K562 (cell line): Measurements from ENCODE around the gene TRAPPC2B. TPM values are rescaled to one million over a fixed set of nuclear protein-coding genes. Genes with fewer than 3 reads are reported as not detected.

Source experiments
- ATAC-seq: fragments of 200-7000 bp; cut with Tn5 transposase; 3 replicates; pipeline ENCODE4 v1.9.1; 2020; ENCODE audit warnings: moderate library complexity
- BruUV-seq: library from RNA; stranded (reverse); fragments of 400-500 nt; replicated peaks from 2 replicates; lab custom pipeline; 2021; lab: Mats Ljungman, UMichigan
- CTCF ChIA-PET: fragments of 300-600 bp; formaldehyde crosslinking; extraction: SDS; loops from one replicate; lab custom pipeline; 2021; ENCODE audit warnings: low intra/inter-chr PET ratio; lab: Yijun Ruan, JAX
- POLR2A ChIA-PET: fragments of 300-600, 350-650 bp; sonication (Branson Sonifier 250); formaldehyde crosslinking; extraction: SDS; loops from one replicate; lab custom pipeline; 2021; ENCODE audit warnings: antibody characterized with exemption, inconsistent platforms; lab: Yijun Ruan, JAX
- DNase-seq, 4 experiments: peaks; one replicate each; pipeline versions ENCODE4 v3.0.0 to v3.0.0-alpha.2; 2011 to 2018; ENCODE audit warnings: low spot score in 3 of 4, mixed read lengths in 3 of 4; ENCODE audit errors: extremely low read depth in 1 of 4
- FAIRE-seq: peaks from 2 replicates; lab custom pipeline; 2011; peaks lifted over from hg19 to GRCh38; lab: Jason Lieb, UNC
- H2AFZ ChIP-seq: 2 replicates; pipeline ENCODE4 v1.6.0; 2011; ENCODE audit warnings: low read depth, low read length, control low read depth, inconsistent platforms
- H3K27ac ChIP-seq: fragments of 200-600 bp; 3 replicates; pipeline ENCODE4 v1.8.0; 2011; ENCODE audit warnings: low read depth, mild to moderate bottlenecking, control low read depth, inconsistent platforms, low read length, moderate library complexity, mixed read lengths; ENCODE audit errors: extremely low read depth
- H3K27me3 ChIP-seq, 2 experiments: fragments of 300-600 bp in 1 of 2; 2 replicates in 1 of 2; 3 replicates in 1 of 2; pipeline versions ENCODE4 v1.6.0 to v1.8.0; 2011; ENCODE audit warnings: inconsistent platforms in 2 of 2, low read length in 2 of 2, mild to moderate bottlenecking in 1 of 2, mixed read lengths in 1 of 2, moderate library complexity in 1 of 2; ENCODE audit not compliant: control insufficient read depth in 2 of 2, insufficient read depth in 2 of 2
- H3K36me3 ChIP-seq: fragments of 300-600 bp; 3 replicates; pipeline ENCODE4 v1.8.0; 2011; ENCODE audit warnings: mild to moderate bottlenecking, low read length, inconsistent platforms; ENCODE audit not compliant: control insufficient read depth, insufficient read depth
- H3K4me1 ChIP-seq, 2 experiments: fragments of 200-600 bp in 1 of 2; replicated peaks in 1 of 2; 2 replicates in 1 of 2; 3 replicates in 1 of 2; pipeline versions ENCODE4 v1.5.1 to v1.8.0; 2011; ENCODE audit warnings: inconsistent platforms in 2 of 2, low read length in 2 of 2, mild to moderate bottlenecking in 1 of 2, mixed read lengths in 1 of 2, moderate library complexity in 1 of 2; ENCODE audit not compliant: control insufficient read depth in 2 of 2, insufficient read depth in 2 of 2
- H3K4me2 ChIP-seq: 2 replicates; pipeline ENCODE4 v1.6.1; 2011; ENCODE audit warnings: low read length, control low read depth, inconsistent platforms, mixed read lengths; ENCODE audit not compliant: insufficient read depth
- H3K4me3 ChIP-seq: fragments of 200-600 bp; sonication (generic), shearing (Covaris generic); 2 replicates; pipeline ENCODE4 v1.5.1; 2016; ENCODE audit warnings: control low read depth, inconsistent platforms
- H3K79me2 ChIP-seq: fragments of 200-600 bp; 3 replicates; pipeline ENCODE4 v1.8.0; 2011; ENCODE audit warnings: low read length, inconsistent platforms; ENCODE audit not compliant: control insufficient read depth, insufficient read depth
- H3K9ac ChIP-seq, 2 experiments: 2 replicates each; pipeline versions ENCODE4 v1.6.0 to v1.6.1; 2011; ENCODE audit warnings: low read depth in 2 of 2, low read length in 2 of 2, control low read depth in 1 of 2, inconsistent platforms in 1 of 2, mild to moderate bottlenecking in 1 of 2, mixed read lengths in 1 of 2; ENCODE audit not compliant: insufficient read depth in 1 of 2
- H3K9me1 ChIP-seq: one replicate; pipeline ENCODE4 v1.6.0; 2011; ENCODE audit warnings: inconsistent platforms, mild to moderate bottlenecking, low read length, moderate library complexity; ENCODE audit not compliant: control insufficient read depth, insufficient read depth
- H3K9me3 ChIP-seq: replicated peaks from 2 replicates; pipeline ENCODE4 v1.5.1; 2011; ENCODE audit warnings: low read depth, low read length, inconsistent platforms; ENCODE audit not compliant: control insufficient read depth, insufficient read depth
- H4K20me1 ChIP-seq: replicated peaks from 2 replicates; pipeline ENCODE4 v1.6.1; 2011; ENCODE audit warnings: low read length, inconsistent platforms, mixed read lengths; ENCODE audit not compliant: control insufficient read depth, insufficient read depth
- CHD4 ChIP-seq: fragments of 200-600 bp; sonication (generic); IDR thresholded peaks from 3 replicates; pipeline ENCODE4 v1.6.1; 2012; ENCODE audit warnings: low read depth, mild to moderate bottlenecking, mixed read lengths, low read length, inconsistent platforms; ENCODE audit not compliant: insufficient read depth, insufficient replicate concordance, poor library complexity, severe bottlenecking
- MAFF ChIP-seq: IDR thresholded peaks from 2 replicates; pipeline ENCODE4 v1.6.1; 2012; ENCODE audit warnings: low read length, improper control_type of control experiment
- MAFK ChIP-seq: IDR thresholded peaks from 2 replicates; pipeline ENCODE4 v1.6.1; 2011; ENCODE audit warnings: low read length, improper control_type of control experiment
- NCOR1 ChIP-seq: fragments of 450-650 bp; IDR thresholded peaks from 2 replicates; pipeline ENCODE4 v1.6.1; 2016; ENCODE audit warnings: mild to moderate bottlenecking, moderate library complexity
- TEAD2 ChIP-seq: fragments of 450-650 bp; IDR thresholded peaks from 2 replicates; pipeline ENCODE4 v1.6.1; 2016; ENCODE audit warnings: missing genetic modification characterization, control low read depth, missing compliant biosample characterization
- ZNF316 ChIP-seq: fragments of 450-650 bp; IDR thresholded peaks from 2 replicates; pipeline ENCODE4 v1.6.1; 2016
- WGBS: fragments of 100-300 bp; shearing (Covaris generic); methylation state at CpG from one replicate; pipeline ENCODE4 v1.1.6; 2016; ENCODE audit warnings: low coverage, mixed read lengths; ENCODE audit not compliant: insufficient coverage; ENCODE audit errors: missing lambda C conversion rate; 5-methylcytosine and 5-hydroxymethylcytosine counted together
- in situ Hi-C: fragments of 300-500 bp; cut with MboI; formaldehyde crosslinking; loops from 4 replicates; pipeline ENCODE4 v1.15.0; 2018; ENCODE audit warnings: inconsistent platforms, mixed read lengths
- intact Hi-C: fragments of 100-400 bp; cut with micrococcal nuclease; formaldehyde crosslinking; loops from 2 replicates; pipeline ENCODE4 v1.14.2; 2022
- polyA plus RNA-seq, 8 experiments: library from polyadenylated mRNA; depleted of rRNA in 4 of 8; stranded (reverse) in 5 of 8; unstranded in 3 of 8; fragments of >200 nt; fragmentation: Nextera tagmentation in 2 of 8; fragmentation: Illumina TruSeq in 1 of 8; extraction: Ambion mirVana in 2 of 8; extraction: Trizol in 1 of 8; gene quantifications; 2 replicates each; pipeline versions ENCODE4 v1.2.1 to v1.2.3, GENCODE V29; 2011 to 2014; ENCODE audit warnings: inconsistent platforms in 1 of 8, missing spikeins in 1 of 8
- total RNA-seq, 7 experiments: library from RNA; depleted of rRNA in 6 of 7; stranded (reverse); fragments of >200 nt in 6 of 7; fragmentation: Illumina TruSeq in 2 of 7; extraction: Trizol in 2 of 7; gene quantifications; 2 replicates each; pipeline versions ENCODE4 v1.2.1 to v1.2.3, GENCODE V29; 2011 to 2021; ENCODE audit warnings: low replicate concordance in 1 of 7

The TRAPPC2B gene
- total and polyA plus RNA-seq, 9 of the 15 experiments (the other 6 are each of a cell fraction or from before 2014, with no cell fraction given) = 2.2 to 20.4 (median 4.6) TPM

DNA sequence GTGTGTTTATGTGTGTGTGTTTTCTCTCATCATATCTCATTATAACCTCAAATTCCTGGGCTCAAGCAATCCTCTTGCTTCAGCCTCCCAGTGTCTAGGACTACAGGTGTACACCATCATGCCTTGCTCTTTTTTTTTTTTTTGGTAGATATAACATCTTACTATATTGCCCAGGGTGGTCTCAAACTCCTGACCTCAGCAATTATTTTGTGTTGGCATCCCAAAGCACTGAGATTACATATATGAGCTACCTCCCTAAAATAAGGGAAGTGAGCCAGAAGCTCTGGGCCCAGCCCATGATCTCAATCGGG lies 43.5 kb upstream of the TRAPPC2B start:
- peak overlapping the region; percentile 82 for H3K4me3 ChIP-seq
- in situ Hi-C loops = no loop called here
- H3K36me3 ChIP-seq = peaks cover 12% of the 10 kb centered on the region; the same call in 1 of the 3 replicates
- TSS peak; percentile 98 for BruUV-seq
- H3K9me3 ChIP-seq = no peaks in the 10 kb centered on the region; the same call in 1 of the 2 replicates
- peak overlapping the region; percentile 86 for H3K27ac ChIP-seq
- no peaks in the 10 kb centered on the region for H3K9me1 ChIP-seq
- peaks cover 9 to 11% of the 10 kb centered on the region in 2 experiments; a peak in 4 of 5 replicates for H3K4me1 ChIP-seq
- 0% methylated on average over 1 of the region's 1 CpG for WGBS
- H4K20me1 ChIP-seq = no peaks in the 10 kb centered on the region
- peaks cover 24% of the 10 kb centered on the region for H3K79me2 ChIP-seq
- TF ChIP-seq NCOR1 (no peak), CHD4 (no peak), TEAD2 (tag) (no peak), MAFK (peak; percentile 18; the same call in 1 of the 2 replicates), MAFF (peak; percentile 72), ZNF316 (peak; percentile 79)
- peak; percentile 3; the same call in 2 of the 3 replicates for ATAC-seq
- peak overlapping the region; percentile 98 for H2AFZ ChIP-seq
- H3K9ac ChIP-seq = peak overlapping the region; percentile 79 to 85; a peak in 3 of 4 replicates
- peak overlapping the region; percentile 96 for H3K4me2 ChIP-seq
- H3K27me3 ChIP-seq = peaks cover 2 to 4% of the 10 kb centered on the region in 2 experiments; a peak in 2 of 5 replicates
- ChIA-PET CTCF (no interaction called here), POLR2A (interaction anchor here (0.6 to 1.0 kb wide), 2 partner anchors 12 to 17 kb away, joined by 4 read pairs; no protein-coding TSS in a partner anchor)
- intact Hi-C loops = no loop called here
- no peak for DNase-seq
- FAIRE-seq = no peak
